ENCODE results near the gene LSMEM2. TPM values are rescaled to one million over a fixed set of nuclear protein-coding genes. Genes with fewer than 3 reads are reported as not detected.

The LSMEM2 gene
- total and polyA plus RNA-seq, 2 of the 8 experiments (the other 6 are each of a cell fraction or from before 2014, with no cell fraction given): 0.58 to 0.68 TPM

DNA sequence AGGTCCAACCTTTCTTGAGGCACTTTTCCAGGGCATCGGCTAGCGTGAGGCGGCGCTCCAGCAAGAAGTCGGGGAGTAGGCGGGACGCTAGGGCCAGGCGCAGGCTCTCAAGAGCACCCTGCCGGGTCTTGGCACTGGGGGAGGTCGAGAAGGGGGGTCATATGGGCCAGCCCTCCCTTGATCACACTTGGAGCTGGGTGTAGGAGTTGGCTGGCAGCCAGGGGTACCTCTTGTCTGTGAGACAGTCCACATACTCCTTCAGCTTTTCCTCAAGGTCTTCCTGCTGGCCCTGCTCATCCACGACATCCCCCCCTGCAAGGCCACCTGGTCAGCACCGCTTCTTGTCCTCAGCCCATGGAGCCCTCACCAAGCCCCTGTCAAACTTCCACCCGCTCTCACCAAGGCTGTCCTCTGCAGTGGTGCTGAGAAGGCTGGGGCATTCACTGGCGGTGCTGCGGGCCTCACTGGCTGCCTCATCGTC is 11.3 kb downstream of the LSMEM2 start (continued):
- no peak for TF ChIP-seq EGR1 (IDR thresholded peaks at IDR 0.05; ENCODE audit: borderline replicate concordance, low read depth, low read length)
- TF ChIP-seq KDM4A (IDR thresholded peaks at IDR 0.05; ENCODE audit: low read depth, low read length, severe bottlenecking): no peak
- no peak for TF ChIP-seq SRF (IDR thresholded peaks at IDR 0.05; ENCODE audit: low read depth, low read length)
- no peak for TF ChIP-seq JUN (IDR thresholded peaks at IDR 0.05; ENCODE audit: low read depth, low read length)
- TF ChIP-seq TEAD4 (IDR thresholded peaks at IDR 0.05; ENCODE audit: low read depth, low read length): no peak
- no peak for TF ChIP-seq SIN3A (conservative IDR thresholded peaks at IDR 0.05 in 1 of 2, IDR thresholded peaks at IDR 0.05 in 1 of 2; ENCODE audit: low read depth in 1 of 2, low read length in 2 of 2)
- no peak for TF ChIP-seq GTF2F1 (IDR thresholded peaks at IDR 0.05; ENCODE audit: borderline replicate concordance, low read depth, low read length)
- TF ChIP-seq SIRT6 (IDR thresholded peaks at IDR 0.05; ENCODE audit: low read length): no peak
